ENCODE measurements around the gene RANBP3.
"Not testable (repeated sequence)": the region's sequence is repeated elsewhere in the genome, so short reads cannot be mapped to it uniquely, and the experiment has no call there.

Gene RANBP3

DNA sequence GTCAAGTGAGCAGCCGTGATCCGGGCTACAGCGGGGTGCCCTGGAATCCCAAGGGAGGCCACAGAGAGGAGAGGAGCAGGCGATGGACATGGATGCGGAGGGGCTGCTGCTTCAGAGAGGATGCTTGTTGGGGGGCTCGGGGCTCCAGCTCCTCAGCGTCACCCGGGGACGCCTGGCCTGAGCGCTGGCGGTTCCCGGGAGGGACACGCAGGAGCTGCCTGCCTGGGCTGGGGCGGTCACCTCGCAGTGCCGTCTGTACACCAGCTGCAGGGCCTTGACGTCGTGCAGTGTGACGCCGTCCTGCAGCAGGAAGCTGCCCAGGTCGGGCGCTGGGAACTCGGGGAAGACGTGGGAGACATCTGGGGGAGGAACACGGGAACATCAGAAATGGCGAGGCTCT, 29.9 kb upstream of the RANBP3 start:
- no peak for DNase-seq (ENCODE audit: low spot score)

DNA sequence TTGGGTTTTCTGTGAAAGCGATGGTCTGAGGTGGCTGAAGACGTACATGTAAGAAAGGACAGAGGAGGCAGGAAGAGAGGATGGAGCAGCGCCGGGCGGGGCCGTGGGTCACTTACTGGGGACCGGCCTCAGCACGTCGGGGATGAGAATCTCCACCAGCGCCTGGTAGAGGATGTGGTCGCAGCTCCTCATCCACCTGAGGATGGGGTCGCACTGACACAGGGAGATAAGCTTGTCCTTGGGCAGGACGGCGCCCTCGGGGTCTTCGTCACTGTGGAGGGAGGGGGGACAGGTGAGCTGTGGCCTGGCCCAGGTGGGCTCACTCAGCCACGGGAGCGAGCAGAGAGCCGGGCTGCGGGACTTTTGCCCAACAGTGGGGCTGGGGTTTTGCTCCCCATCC, 29.0 kb upstream of the RANBP3 start:
- DNase-seq (ENCODE audit: low spot score): no peak

DNA sequence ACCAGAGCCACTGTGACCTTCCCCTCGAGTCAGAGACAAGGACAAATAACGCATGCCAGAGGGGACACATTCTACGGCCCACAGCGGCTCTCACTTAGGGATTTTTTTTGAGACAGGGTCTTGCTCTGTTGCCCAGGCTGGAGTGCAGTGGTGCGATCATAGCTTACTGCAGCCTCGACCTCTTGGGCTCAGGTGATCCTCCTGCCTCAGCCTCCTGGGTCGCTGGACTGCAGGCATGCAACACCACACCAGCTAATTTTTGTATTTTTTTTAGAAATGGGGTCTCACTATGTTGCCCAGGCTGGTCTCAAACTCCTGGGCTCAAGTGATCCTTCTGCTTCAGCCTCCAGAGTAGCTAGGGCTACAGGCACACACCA, 28.1 kb upstream of the RANBP3 start:
- DNase-seq (ENCODE audit: low spot score): not testable (repeated sequence)

DNA sequence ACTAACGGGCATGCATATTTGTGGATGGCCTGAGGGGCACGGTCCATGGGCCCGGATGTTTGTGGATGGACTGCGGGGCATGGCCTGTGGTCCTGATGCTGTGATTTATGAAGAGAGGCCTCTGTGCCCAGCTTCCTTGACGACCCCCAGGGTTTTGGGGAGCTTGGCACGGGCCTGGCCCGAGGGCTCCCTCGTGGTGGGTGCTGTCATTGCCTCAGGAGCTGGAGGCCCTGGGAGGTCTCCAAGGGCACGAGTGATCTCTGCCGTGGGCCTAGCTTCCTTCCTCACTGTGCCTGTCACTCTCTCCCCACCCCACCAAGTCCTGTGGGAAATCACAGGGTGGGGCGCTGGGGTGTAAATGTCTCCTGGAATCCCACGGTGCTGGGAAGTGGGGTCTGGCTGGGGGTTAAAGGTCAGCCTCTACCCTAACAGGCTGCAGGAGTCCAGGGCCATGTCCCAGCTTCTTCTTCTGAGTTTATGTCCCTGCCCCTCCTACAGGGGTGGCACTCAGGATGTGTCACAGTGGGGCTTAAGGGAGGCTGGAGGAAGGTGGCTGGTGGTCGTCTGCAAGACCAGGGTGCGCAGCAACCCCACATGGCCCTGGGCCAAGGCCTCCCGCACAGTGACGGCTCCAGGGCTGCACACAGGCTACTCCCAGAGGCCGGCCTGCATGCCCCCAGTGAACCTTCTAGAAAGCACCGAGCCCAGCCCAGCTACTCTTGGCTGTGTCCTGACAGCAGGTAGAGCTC, 27.6 kb upstream of the RANBP3 start:
- no peak for DNase-seq (ENCODE audit: low spot score)

- no peak for DNase-seq (ENCODE audit: low spot score)
Measured at GRCh38 chr19:6003976-6004375, 26.0 kb upstream of the RANBP3 start.

DNA sequence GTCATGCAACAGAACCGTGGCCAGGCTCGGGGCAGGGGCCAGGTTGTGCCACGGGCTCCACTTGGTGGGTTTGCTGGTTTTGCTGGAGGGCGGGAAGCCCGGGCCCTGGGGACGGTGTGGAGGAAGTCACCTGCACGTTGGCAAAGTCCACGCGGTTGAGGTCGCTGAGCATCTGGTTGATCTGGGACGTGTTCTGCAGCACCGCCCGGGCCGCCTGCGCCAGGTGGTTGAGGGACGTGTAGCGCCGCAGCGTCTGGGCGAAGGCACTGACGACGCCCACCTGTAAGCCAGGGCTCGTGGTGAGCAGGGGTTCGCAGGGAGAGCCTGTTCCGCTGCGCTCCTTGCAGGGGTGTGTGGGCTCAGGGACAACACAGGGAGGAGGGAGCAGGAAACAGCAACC, 24.7 kb upstream of the RANBP3 start:
- DNase-seq (ENCODE audit: low spot score): no peak

DNA sequence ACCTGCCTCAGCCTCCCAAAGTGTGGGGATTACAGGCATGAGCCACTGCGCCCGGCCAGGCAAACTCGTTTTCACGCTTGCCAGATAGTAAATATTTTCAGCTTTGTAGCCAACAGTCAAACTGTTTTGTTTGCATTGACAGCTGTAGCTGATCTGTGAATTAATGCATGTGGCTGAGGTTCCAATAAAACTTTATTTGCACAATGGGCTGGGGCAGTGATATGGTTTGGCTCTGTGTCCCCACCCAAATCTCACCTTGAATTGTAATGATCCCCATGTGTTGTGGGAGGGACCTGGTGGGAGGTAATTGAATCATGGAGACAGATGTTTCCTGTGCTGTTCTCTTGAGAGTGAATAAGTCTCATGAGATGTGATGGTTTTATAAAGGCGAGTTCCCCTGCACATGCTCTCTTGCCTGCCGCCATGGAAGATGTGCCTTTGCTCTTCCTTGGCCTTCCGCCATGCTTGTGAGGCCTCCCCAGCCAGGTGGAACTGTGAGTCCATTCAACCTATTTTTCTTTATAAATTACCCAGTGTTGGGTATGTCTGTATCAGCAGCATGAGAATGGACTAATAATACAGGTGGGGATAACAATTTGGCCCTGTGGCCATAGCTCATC, 22.4 kb upstream of the RANBP3 start:
- DNase-seq (ENCODE audit: low spot score): no peak

DNA sequence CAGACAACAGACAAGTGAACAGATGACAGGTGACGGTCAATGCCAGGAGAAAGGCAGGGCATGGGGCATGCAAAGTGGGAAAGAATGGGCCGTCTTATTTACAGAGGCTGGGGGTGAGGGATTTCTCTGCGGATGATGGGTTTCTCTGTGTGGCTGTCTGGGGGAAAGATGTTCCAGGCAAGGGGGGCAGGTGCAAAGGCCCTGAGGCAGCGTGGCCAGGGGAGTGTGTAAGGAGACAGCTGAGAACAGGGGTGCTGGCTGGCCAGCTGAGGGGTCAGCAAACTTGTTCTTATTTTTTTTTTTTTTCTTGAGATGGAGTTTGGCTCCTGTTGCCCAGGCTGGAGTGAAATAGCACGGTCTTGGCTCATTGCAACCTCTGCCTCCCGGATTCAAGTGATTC, 21.8 kb upstream of the RANBP3 start:
- DNase-seq (ENCODE audit: low spot score): no peak

GRCh38 chr19:5997371-5997770, 19.4 kb upstream of the RANBP3 start:
- peak; percentile 61 for DNase-seq (ENCODE audit: low spot score)

DNA sequence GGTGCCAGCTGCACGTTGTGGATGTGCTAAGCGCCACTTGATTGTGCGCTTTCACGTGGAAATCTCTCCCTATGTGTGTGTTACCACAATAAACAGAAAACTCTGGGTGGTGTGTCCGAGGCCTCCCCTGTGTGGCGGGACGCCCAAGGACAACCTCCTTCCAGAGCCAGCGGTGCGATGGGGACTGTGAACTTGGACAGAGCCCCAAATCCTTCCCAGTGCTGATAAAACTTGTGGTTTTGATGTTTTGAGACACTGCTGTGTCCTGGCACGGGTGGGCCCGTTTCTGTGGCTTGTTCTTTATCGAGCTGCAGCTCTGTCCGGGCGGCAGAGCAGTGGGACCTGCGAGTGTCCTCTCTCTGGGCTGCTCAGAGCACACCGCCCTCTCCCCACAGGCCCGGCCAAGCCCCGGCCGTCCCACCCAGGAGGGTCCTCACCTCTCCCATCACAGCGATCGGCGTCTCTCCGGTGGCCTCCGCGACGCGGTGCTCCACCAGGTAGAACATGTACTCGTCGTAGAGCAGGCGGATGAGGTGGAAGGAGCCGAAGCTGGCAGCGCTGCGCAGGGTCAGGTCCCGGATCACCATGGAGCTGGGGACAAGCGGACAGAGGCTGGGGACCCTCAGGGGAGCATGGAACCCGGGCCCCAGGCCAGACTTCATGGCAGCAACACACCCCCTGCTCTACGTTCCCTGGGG, 18.8 kb upstream of the RANBP3 start:
- no peak for DNase-seq (ENCODE audit: low spot score)

DNA sequence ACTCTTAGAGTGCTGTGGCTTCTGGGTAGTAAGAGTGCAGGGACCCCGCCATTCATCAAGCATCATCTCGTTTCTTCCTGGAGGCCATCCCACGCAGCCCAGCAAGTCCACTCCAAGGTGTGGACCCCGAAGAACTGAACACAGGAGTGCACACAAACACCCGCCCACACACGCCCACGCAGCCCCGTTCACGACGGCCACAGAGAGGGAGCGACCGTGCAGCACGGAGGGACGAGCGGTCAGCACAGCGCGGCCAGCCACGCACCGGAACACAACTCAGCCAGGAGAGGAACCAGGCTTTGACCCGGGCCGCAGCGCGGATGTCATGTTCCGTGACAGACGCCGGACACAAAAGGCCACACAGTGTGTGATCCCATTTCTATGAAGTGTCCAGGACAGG, 18.2 kb upstream of the RANBP3 start:
- no peak for DNase-seq (ENCODE audit: low spot score)

DNA sequence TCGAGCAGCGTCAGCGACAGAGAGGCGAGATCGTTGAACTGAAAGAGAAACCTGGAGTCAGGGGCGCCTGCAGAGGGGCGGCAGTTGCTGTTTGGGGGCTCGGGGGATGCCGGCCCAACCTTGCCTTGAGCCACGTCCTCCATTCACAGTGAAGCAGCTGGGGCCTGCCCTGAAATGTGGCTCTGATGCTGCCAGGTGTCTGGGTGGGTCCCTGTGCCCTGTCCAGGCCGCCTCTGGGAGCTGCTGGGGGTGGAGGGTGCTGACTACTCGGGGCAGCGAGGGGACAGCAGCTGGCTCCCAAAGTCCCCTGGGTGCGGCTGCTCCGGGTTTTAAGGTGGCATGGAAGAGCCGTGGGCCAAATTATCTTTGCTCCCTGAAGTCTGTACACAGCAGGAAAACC, 17.7 kb upstream of the RANBP3 start:
- DNase-seq (ENCODE audit: low spot score): no peak

DNA sequence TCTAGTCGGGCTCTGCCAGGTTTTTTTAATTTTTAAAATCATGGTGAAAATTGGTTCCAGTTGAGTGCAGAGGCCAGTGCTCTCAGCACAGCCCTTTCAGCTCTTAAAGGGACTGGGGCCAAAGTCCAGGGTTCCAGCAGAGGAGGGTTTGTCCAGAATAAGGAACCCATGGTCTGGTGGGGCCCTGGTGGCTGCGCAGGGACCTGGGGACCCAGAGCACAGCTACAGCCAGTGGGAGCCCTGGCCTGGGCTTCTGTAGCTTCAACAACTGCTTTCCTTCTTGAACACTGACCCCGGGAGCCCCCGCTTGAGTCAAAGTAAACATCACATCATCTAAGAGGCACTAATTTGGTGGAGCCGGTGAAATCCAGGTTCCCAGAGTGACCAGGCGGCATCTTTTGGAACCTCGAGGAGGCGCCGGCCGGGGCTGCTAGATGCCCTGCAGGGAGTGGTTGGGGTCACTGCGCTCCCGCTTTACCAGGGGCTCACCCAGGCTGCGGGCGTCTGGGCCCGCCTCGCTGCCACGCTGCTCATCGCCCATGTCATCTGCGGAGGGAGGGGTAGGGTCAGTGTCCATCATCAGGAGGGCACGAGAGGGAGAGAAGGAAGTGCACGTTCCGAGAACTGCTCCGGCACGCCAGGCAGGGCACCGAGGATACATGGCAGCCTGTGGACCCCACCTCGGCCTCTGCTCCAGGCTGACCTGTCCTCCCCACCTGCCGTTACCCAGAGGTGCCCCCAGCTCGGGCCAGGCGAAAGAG, 16.6 kb upstream of the RANBP3 start:
- DNase-seq (ENCODE audit: low spot score): no peak

- no peak for DNase-seq (ENCODE audit: low spot score)
Measured at GRCh38 chr19:5993648-5994358, 15.9 kb upstream of the RANBP3 start.

DNA sequence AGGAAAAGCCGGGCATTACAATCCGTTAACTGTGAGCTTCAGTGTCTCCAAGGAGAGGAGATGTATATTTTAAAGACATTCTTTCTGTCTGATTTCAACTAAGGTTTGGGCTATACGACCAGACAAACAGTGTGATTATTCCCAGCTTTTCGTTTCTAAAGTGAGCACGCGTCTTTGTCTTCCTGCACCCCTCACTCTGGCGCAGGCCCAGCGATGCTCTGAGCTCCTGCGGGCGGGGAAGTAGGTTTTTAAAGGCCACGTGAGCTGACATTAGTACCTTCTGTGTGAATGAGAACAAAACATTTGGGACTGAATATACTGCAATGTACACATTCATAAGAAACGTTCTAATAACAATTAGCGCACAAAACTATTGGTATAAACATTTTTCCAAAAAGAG, 15.3 kb upstream of the RANBP3 start:
- DNase-seq (ENCODE audit: low spot score): no peak

- DNase-seq (ENCODE audit: low spot score): no peak
Measured at GRCh38 chr19:5992756-5993155, 14.8 kb upstream of the RANBP3 start.

- no peak for DNase-seq (ENCODE audit: low spot score)
Measured at GRCh38 chr19:5991244-5991838, 13.4 kb upstream of the RANBP3 start.

GRCh38 chr19:5990289-5990797, 12.4 kb upstream of the RANBP3 start:
- DNase-seq (ENCODE audit: low spot score): peak; percentile 70

- no peak for DNase-seq (ENCODE audit: low spot score)
Measured at GRCh38 chr19:5989388-5990074, 11.6 kb upstream of the RANBP3 start.

GRCh38 chr19:5988517-5989387, 10.8 kb upstream of the RANBP3 start:
- DNase-seq (ENCODE audit: low spot score): no peak

Measured in ecto neural progenitor cell (in vitro differentiated cells).